NCI-H510A (cell line): ENCODE measurements around the gene LRRC3.
"Not testable (repeated sequence)": the region's sequence is repeated elsewhere in the genome, so short reads cannot be mapped to it uniquely, and the experiment has no call there.

Source experiments
- DNase-seq: peaks from one replicate; lab custom pipeline; 2025; lab: John Stamatoyannopoulos, UW

LRRC3 gene

DNA sequence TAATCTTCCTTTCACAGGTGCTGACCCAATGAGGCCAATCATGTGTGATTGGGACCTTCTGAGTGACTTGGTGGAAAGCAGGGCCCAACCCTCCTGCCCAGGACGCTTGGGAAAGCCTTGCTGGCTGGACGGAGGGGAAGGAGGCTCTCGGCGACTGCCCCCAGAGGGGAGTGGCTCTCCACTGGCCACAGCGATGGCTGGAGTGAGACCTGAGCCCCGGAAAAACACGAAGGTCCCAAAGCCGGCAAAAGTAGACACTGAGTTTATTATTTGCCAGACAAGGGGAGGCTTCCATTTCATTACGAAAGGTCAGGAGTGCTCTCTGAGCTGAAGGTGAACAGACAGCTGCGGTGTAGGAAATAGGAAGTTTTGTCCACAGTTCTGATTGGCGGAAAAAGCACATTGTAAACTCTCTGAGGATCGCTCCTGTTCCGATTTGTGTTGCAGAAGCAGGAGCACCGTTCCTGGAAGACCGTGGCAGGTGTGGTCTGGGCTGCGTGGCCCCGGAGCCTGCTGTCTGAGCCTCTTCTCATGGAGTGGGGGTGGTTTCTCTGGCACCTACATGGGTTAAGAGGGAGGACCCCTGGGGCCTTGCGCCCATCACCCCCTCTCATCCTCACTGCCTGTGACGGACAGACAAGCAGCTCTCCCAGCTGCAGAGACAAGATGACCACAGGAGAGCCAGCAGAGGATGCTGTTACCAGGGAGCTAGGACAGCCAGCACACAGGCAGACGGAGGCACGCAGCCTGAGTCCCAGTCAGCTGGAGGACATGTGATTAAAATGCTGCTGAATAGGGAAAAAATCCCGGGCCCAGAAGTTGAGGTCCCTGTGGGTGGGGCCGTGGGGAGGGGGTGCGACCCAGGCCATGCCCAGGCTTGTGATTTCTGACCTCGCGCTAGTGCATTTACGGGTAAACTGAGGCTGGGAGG is 43.2 kb downstream of the LRRC3 start:
- DNase-seq, result no peak

DNA sequence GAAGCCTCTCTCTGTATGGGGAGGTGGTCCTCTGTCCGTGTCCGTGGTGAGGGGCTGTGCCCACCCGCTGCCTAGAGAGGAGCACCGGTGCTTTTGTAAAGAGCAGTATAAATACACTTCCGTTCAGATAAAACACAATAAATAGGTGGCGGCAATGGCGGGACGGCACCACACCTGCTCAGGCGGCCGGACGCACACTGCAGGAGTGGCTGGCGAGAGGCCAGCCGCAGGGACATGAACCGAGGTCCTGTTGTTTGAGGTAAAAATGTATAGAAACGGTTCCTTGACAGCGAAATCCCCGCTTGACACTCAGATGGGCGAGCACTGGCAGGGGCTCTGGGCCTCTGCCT is 43.9 kb downstream of the LRRC3 start:
- no peak for DNase-seq

DNA sequence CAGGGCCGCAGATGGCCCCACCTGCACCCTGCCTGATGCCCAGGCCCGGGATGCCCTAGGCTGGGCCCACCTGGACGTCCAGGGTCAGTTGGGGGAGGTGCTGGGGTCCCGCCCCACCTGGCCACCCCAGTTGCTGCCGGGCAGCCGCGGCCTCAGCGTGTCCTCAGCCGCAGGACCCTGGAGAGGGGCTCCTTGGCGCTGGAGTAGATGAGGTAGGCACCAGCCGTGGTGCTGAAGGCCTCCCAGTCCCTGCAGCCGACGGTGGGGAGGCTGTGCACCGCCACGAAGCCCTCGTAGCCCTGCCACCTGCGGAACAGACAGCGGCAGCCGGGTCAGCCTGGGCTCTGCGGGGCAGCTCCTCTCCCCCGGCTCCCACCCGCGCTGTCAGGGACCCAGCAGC is 44.3 kb downstream of the LRRC3 start:
- DNase-seq, result no peak

DNA sequence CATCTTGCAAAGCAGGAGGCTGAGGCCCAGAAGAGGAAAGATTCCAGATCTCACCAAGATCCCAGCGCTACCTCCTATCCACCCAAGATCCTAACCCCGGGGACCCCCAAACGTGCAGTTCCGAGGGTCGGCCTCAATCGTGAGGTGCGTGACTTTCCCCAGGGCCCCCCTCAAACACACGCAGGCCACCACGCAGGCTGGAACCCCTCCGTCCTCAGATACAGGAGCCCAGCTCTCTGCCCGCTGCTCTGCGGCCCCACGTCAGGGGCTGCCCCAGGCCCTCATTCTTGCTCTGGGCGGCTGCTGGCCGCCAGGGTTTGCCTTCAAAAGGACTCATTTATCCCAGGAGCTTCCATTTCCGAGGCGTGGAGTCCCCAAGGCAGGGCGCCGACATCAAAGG is 44.8 kb downstream of the LRRC3 start:
- DNase-seq, result no peak

GRCh38 chr21:44502171-44502958 is 47.1 kb downstream of the LRRC3 start:
- DNase-seq, result no peak

DNA sequence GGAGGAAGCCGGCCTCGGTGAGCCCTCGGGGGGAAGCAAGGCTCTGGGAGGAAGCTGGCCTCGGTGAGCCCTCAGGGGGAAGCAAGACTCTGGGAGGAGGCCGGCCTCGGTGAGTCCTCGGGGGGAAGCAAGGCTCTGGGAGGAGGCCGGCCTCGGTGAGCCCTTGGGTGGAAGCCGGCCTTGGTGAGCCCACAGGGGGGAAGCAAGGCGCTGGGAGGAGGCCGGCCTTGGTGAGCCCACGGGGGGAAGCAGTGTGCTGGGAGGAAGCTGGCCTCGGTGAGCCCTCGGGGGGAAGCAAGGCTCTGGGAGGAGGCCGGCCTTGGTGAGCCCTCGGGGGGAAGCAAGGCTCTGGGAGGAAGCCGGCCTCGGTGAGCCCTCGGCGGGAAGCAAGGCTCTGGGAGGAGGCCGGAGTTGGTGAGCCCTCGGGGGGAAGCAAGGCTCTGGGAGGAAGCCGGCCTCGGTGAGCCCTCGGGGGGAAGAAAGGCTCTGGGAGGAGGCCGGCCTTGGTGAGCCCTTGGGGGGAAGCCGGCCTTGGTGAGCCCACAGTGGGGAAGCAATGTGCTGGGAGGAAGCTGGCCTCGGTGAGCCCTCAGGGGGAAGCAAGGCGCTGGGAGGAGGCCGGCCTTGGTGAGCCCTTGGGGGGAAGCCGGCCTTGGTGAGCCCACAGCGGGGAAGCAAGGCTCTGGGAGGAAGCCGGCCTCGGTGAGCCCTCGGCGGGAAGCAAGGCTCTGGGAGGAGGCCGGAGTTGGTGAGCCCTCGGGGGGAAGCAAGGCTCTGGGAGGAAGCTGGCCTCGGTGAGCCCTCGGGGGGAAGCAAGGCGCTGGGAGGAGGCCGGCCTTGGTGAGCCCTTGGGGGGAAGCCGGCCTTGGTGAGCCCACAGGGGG is 47.9 kb downstream of the LRRC3 start:
- DNase-seq, result not testable (repeated sequence)

DNA sequence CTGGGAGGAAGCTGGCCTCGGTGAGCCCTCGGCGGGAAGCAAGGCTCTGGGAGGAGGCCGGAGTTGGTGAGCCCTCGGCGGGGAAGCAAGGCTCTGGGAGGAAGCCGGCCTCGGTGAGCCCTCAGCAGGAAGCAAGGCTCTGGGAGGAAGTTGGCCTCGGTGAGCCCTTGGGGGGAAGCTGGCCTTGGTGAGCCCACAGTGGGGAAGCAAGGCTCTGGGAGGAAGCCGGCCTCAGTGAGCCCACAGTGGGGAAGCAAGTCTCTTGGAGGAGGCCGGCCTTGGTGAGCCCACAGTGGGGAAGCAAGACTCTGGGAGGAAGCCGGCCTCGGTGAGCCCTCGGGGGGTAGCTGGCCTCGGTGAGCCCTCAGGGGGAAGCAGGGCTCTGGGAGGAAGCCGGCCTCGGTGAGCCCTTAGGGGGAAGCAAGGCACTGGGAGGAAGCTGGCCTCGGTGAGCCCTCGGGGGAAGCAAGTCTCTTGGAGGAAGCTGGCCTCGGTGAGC is 48.6 kb downstream of the LRRC3 start:
- no peak for DNase-seq

- DNase-seq, result no peak
Observed at GRCh38 chr21:44505673-44506278, 50.5 kb downstream of the LRRC3 start.

DNA sequence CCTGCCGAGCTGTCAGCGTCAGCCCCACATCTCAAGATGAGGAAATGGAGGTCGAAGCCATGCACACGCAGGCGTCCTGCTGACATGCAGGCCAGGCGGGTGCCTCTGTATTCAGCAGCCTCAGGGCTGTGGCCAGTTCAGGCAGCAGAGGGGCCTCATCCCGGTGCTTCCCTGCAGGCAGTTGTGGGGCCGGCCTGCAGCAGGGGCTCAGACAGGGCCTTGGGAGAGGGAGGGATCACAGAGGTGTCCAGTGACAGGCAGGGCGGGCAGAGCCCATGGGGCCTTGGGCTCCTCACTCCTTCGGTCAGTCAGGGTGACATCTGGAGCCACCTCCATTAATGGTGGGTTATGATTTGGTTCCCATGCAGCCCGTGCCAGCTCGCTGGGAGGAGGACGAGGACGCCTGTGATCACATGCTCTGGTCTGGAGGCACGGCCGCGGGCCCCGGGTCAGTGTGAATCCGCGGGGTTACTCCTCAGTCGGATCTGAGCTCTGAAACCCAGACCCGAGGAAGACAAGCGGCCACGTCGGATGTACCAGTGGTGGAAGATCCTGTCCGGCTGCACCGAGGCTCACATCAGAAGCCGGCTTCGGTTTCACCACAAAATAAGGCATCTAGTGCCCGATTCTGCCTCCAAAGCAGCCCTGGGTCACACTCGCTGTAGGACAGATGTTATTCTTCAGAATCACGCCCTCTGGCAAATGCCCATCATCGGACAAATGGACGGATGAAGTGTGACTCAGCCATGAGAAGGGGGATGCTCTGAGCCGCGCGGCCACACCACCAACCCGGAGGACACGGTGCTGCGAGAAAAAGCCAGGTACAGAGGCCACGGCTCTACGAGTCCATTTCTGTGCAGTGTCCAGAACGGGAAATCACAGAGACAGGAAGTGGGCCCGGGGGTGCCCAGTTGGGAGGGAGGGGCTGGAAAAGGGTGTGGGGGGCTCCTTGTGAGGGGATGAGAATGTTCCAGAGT is 51.3 kb downstream of the LRRC3 start:
- DNase-seq, result no peak

DNA sequence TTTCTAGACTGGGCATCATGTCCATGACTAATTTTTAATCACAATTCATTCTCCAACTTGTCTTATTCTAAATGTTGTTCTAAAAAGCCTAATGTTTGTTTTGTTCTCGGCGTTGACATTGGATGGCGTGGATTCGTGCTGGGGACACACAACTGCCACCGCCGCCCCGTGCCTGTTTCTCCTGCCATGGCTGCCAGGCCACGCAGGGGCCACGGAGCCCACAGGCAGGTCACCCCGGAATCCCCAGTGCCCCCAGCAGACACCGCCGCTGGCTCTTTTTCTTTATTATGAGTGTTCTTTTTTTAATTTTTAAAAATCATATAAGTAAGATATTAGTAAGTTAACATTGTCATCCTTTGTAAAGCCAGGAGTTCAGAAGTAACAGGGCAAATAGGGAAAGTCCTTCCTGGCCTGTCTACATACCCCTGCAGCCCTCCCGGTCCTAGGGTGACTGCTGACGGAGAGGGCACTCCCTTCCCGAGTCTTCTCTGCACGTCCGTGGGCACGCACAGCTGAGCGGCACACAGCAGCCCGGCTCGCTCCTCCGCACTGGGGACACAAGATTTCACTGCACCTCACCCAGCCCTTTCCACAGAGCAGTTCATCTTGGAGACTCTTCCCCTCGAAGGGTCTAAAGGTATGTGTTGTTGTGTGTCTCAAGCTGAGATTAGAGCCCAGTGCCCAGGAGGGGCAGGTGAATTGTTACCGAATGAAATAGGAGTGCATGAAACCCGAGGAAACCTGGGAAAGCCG is 52.5 kb downstream of the LRRC3 start:
- DNase-seq, result no peak

- no peak for DNase-seq
Observed at GRCh38 chr21:44508426-44508710, 53.1 kb downstream of the LRRC3 start.

- DNase-seq, result no peak
Observed at GRCh38 chr21:44508711-44509445, 53.6 kb downstream of the LRRC3 start.

GRCh38 chr21:44509539-44509938 is 54.2 kb downstream of the LRRC3 start:
- no peak for DNase-seq

DNA sequence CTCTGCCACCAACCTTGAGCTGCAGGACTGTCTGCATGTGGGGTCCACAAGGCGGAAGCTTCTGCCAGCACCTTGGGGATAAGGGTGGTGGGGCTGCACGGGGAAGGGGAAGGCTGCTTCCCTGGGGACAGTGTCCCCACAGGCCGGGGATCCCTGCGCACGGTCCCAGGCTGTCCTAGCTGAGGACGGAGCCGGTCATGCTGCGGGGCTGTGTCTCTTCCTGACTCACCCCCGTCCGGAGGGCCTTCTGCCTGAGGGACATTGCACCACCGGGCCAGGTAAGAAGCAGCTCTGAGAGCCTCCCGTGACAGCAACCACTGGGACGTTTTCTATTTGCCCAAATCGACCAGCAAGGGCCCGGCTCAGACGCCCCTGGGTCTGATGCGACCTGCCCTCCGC is 54.8 kb downstream of the LRRC3 start:
- no peak for DNase-seq

DNA sequence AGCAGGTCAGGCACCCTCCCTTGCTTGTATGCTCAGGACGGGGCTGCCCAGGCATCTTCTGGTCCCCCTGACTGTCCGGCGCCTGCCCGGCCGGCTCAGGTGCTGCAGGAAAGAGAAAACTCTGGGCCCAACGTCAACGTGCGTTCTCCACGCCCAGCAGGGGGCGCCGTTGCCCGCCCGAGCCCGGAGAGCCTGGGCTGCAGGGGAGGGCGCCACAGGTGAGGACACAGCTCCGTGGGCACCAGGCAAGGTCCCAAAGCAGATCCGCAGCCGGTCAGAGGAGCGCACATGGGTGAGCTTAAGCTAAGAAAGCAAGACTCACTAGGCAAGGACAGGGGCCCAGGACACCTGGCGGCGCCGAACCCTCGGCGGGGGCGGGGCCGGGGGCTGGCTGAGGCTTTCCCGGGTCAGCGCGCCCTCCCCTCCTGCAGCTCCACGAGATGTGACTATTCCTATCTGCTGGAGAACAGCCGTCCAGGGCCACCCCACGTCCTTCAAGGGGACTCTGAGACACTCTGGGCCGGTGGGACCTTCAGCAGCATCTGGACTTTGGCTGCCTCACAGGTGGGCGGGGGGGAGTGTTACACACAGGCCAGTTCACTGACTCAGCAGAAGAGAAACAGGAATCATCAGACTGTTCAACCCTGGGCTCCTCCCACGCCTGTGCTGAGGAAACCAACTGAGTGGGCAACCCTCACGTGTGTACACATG is 55.4 kb downstream of the LRRC3 start:
- DNase-seq, result peak; percentile 22

DNA sequence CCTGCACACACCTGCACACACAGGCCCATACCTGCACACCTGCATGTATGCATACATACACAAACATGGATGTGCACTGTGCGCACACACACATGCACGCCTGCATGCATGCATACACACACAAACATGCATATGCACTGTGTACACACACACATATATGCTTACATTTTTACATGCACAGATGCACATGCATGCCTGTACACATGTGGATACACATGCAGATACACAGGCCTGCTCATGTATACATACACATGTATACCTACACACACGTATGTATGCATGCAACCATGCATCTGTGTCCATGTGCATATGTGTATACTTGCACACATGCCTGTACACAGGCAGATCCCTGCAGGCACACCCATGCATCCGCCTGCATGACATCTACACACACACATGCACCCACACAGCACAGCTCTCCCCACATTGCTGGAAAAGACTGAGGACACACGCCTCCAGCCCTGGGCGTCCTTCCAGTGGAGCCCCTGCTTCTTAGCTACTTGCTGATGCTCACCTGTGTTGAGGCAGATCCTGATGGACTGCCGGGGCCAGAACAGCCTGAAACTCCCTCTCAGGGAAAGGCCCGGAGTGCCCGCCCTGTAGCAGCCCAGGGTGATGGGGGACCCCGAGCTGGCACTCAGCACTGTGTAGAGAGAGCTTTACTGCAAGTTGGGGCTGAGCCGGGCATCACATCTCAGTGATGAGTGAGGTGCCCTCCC is 56.1 kb downstream of the LRRC3 start:
- no peak for DNase-seq
